Stomach (tissue), 4 donors: ENCODE results near the gene CD74.

Source experiments
- POLR2A ChIP-seq, 4 donors: fragments of 450-650 bp; IDR thresholded peaks; one replicate each; pipeline ENCODE4 v1.6.1; 2016; ENCODE audit warnings: antibody characterized with exemption in 4 of 4, control low read depth in 2 of 4, mild to moderate bottlenecking in 1 of 4, moderate library complexity in 1 of 4
- TF ChIP-seq, protein P1 (sequence below), 7 experiments: fragments of 450-650 bp in 4 of 7; fragments of 200-600 bp in 3 of 7; sonication (generic) in 3 of 7; IDR thresholded peaks; one replicate each; pipeline ENCODE4 v1.5.1; 2016 to 2019; ENCODE audit warnings: antibody characterized with exemption in 7 of 7, control low read depth in 2 of 7, mild to moderate bottlenecking in 1 of 7

GRCh38 chr5:150404535-150404934, 8.2 kb downstream of the CD74 start:
- TF ChIP-seq, protein P1, sequence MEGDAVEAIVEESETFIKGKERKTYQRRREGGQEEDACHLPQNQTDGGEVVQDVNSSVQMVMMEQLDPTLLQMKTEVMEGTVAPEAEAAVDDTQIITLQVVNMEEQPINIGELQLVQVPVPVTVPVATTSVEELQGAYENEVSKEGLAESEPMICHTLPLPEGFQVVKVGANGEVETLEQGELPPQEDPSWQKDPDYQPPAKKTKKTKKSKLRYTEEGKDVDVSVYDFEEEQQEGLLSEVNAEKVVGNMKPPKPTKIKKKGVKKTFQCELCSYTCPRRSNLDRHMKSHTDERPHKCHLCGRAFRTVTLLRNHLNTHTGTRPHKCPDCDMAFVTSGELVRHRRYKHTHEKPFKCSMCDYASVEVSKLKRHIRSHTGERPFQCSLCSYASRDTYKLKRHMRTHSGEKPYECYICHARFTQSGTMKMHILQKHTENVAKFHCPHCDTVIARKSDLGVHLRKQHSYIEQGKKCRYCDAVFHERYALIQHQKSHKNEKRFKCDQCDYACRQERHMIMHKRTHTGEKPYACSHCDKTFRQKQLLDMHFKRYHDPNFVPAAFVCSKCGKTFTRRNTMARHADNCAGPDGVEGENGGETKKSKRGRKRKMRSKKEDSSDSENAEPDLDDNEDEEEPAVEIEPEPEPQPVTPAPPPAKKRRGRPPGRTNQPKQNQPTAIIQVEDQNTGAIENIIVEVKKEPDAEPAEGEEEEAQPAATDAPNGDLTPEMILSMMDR (IDR thresholded peaks at IDR 0.05), result no peak
- TF ChIP-seq POLR2A (IDR thresholded peaks at IDR 0.05), result no peak
